ENCODE results near the gene DPP4. TPM values are rescaled to one million over a fixed set of nuclear protein-coding genes. Genes with fewer than 3 reads are reported as not detected.

DPP4 gene
- total RNA-seq, 1 experiment from 2014 or later: 2.8 TPM

DNA sequence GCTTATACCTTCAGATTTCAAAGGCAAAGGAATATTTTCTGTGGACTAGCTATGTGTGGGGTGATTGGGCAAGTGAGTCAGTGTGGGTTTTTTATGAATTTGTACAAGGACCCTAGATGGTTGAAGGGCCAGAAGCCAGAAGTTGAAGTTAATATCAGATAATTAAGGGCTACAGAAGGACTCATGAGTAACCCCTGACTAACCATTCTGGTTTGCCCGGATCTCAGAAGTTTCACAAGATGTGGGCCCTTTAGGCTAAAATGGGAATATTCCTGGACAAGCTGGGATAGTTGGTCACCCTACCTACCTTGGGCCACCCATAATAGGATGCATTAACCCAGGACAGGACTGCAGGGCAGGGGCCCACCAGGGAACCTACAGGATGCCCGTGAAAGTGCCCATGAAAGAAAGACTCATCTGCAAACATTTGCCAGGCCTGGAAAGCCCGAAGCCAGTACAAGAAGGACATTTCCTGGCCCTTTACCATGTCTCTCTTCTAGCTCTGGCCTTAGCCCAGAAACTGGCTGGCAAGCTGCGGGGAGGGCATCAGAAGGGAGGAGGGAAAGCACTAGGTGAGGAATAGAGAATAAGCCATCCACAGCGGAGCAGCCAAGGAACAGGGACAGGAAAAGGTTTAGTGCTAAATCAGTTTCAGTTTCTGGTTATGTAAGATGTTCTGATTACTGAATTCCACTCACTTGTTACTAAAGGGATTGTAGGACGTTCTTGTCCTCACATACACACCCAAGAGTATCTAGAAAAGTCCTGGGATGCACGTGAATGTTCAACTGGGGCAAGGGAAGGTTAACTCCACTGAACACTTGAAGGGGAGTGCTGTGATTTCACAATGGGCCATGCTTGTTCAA, 44.4 kb upstream of the DPP4 start:
- Histone ChIP-seq H4K20me1 (ENCODE audit: control insufficient read depth, insufficient read depth, insufficient read length) (no peaks in the 10 kb centered on the region), H3K23me2 (ENCODE audit: insufficient read length, low read depth, low read length, poor library complexity, severe bottlenecking) (no peaks in the 10 kb centered on the region), H2BK20ac (ENCODE audit: low read depth, low read length, poor library complexity, severe bottlenecking) (no peak overlapping the region), H4K91ac (ENCODE audit: insufficient read length, low read depth, low read length) (no peak overlapping the region), H2AFZ (ENCODE audit: low read length) (no peak overlapping the region), H3K27me3 (ENCODE audit: insufficient read depth, low read length) (no peaks in the 10 kb centered on the region), H3K9me3 (ENCODE audit: control insufficient read depth, low read depth, low read length) (no peaks in the 10 kb centered on the region), H3K14ac (ENCODE audit: insufficient read depth, low read length) (no peak overlapping the region), H2BK15ac (ENCODE audit: low read depth, low read length) (no peak overlapping the region), H2BK5ac (ENCODE audit: insufficient read length, low read length) (no peak overlapping the region), H2BK120ac (ENCODE audit: low read depth, low read length, poor library complexity, severe bottlenecking) (no peak overlapping the region), H3K27ac (ENCODE audit: insufficient read length, low read depth, low read length) (no peak overlapping the region), H4K8ac (replicated peaks; ENCODE audit: insufficient read length, low read depth, low read length) (no peak overlapping the region), H4K5ac (ENCODE audit: insufficient read length, low read depth, low read length) (no peak overlapping the region), H3K56ac (ENCODE audit: insufficient read length, low read depth, low read length) (no peak overlapping the region), H2BK12ac (ENCODE audit: insufficient read length, low read depth, low read length) (no peak overlapping the region), H3K4ac (ENCODE audit: low read depth, low read length) (no peak overlapping the region), H3K18ac (ENCODE audit: insufficient read length, low read depth, low read length) (no peak overlapping the region), H3K79me1 (ENCODE audit: insufficient read depth, low read depth, low read length, poor library complexity, severe bottlenecking) (no peaks in the 10 kb centered on the region), H3K23ac (ENCODE audit: insufficient read length, low read depth, low read length) (no peak overlapping the region), H3T11ph (ENCODE audit: low read length) (no peak overlapping the region), H3K79me2 (ENCODE audit: insufficient read depth, low read length) (no peaks in the 10 kb centered on the region), H3K9ac (ENCODE audit: extremely low read depth, insufficient read length, low read length) (no peak overlapping the region), H3K4me2 (ENCODE audit: insufficient read depth, insufficient read length, low read length) (no peak overlapping the region), H3K4me1 (ENCODE audit: insufficient read depth, low read length) (peaks cover 3% of the 10 kb centered on the region; the same call in 1 of the 2 replicates), H2AK5ac (ENCODE audit: insufficient read length, low read length) (no peak overlapping the region)
- peaks cover 6% of the 10 kb centered on the region in 2 experiments for H3K4me1 Mint-ChIP-seq
- no peak overlapping the region for H3K4me3 Mint-ChIP-seq
- TF ChIP-seq, protein P1, sequence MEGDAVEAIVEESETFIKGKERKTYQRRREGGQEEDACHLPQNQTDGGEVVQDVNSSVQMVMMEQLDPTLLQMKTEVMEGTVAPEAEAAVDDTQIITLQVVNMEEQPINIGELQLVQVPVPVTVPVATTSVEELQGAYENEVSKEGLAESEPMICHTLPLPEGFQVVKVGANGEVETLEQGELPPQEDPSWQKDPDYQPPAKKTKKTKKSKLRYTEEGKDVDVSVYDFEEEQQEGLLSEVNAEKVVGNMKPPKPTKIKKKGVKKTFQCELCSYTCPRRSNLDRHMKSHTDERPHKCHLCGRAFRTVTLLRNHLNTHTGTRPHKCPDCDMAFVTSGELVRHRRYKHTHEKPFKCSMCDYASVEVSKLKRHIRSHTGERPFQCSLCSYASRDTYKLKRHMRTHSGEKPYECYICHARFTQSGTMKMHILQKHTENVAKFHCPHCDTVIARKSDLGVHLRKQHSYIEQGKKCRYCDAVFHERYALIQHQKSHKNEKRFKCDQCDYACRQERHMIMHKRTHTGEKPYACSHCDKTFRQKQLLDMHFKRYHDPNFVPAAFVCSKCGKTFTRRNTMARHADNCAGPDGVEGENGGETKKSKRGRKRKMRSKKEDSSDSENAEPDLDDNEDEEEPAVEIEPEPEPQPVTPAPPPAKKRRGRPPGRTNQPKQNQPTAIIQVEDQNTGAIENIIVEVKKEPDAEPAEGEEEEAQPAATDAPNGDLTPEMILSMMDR (conservative IDR thresholded peaks at IDR 0.05): no peak
- WGBS (ENCODE audit: extremely low coverage, insufficient read length, low lambda C conversion rate): no CpG with 5 or more reads among the region's 7 CpGs
- DNase-seq: no peak
- H3K27ac Mint-ChIP-seq: no peak overlapping the region; a peak in 1 of 7 replicates
- peaks cover 8 to 14% of the 10 kb centered on the region in 2 experiments for H3K9me3 Mint-ChIP-seq
- peaks cover 4 to 12% (median 9%) of the 10 kb centered on the region in 3 experiments; a peak in 6 of 7 replicates for H3K36me3 Mint-ChIP-seq (ENCODE audit: insufficient read depth in 1 of 3, low read depth in 3 of 3)
- no peaks in the 10 kb centered on the region for H3K27me3 Mint-ChIP-seq (ENCODE audit: low read depth)

Data from H9 (cell line).